Gastrocnemius medialis (tissue), 4 donors: ENCODE data around the gene AMIGO1. TPM values are rescaled to one million over a fixed set of nuclear protein-coding genes. Genes with fewer than 3 reads are reported as not detected.

Experiments
- ATAC-seq, 2 donors: fragments of 150-250 bp; one replicate each; pipeline ENCODE4 v1.9.1; 2016
- DNase-seq, 2 donors: peaks; one replicate each; pipeline ENCODE4 v3.0.0-alpha.2; 2019
- H3K27ac ChIP-seq, 4 donors: fragments of 200-600 bp; sonication (generic); 1 replicate in 1 of 4; 2 replicates in 3 of 4; pipeline ENCODE4 v1.5.1; 2016 to 2018; ENCODE audit warnings: mild to moderate bottlenecking in 2 of 4, moderate library complexity in 1 of 4
- H3K27me3 ChIP-seq, 3 donors: fragments of 200-600 bp; sonication (generic) in 2 of 3; 1 replicate in 1 of 3; 2 replicates in 2 of 3; pipeline versions ENCODE4 v1.5.1 to v1.6.0; 2016 to 2019; ENCODE audit warnings: mild to moderate bottlenecking in 1 of 3, moderate library complexity in 1 of 3
- H3K36me3 ChIP-seq, 2 donors: fragments of 200-600 bp; sonication (generic) in 1 of 2; one replicate each; pipeline ENCODE4 v1.5.1; 2017 to 2018
- H3K4me1 ChIP-seq, 2 donors: fragments of 200-600 bp; sonication (generic) in 1 of 2; one replicate each; pipeline ENCODE4 v1.5.1; 2016 to 2017; ENCODE audit warnings: mild to moderate bottlenecking in 2 of 2
- H3K4me3 ChIP-seq, 4 donors: fragments of 200-600 bp; sonication (generic) in 3 of 4; 1 replicate in 1 of 4; 2 replicates in 3 of 4; pipeline ENCODE4 v1.5.1; 2016 to 2019; ENCODE audit warnings: mild to moderate bottlenecking in 2 of 4
- H3K9me3 ChIP-seq, 3 donors: fragments of 200-600 bp; sonication (generic) in 2 of 3; 1 replicate in 1 of 3; 2 replicates in 2 of 3; pipeline ENCODE4 v1.5.1; 2016 to 2019
- CTCF ChIP-seq, 5 experiments: fragments of 450-650 bp in 3 of 5; fragments of 200-600 bp in 2 of 5; sonication (generic) in 2 of 5; IDR thresholded peaks in 4 of 5; conservative IDR thresholded peaks in 1 of 5; 1 replicate in 4 of 5; 2 replicates in 1 of 5; pipeline ENCODE4 v1.5.1; 2016 to 2019; ENCODE audit warnings: antibody characterized with exemption in 5 of 5, mild to moderate bottlenecking in 3 of 5, moderate library complexity in 3 of 5
- POLR2A ChIP-seq, 2 donors: fragments of 450-650 bp; IDR thresholded peaks; one replicate each; pipeline ENCODE4 v1.6.1; 2017; ENCODE audit warnings: antibody characterized with exemption in 2 of 2, mild to moderate bottlenecking in 2 of 2, moderate library complexity in 2 of 2
- in situ Hi-C, 4 donors: fragments of 200-750 bp; cut with MboI; loops; one replicate each; pipeline versions ENCODE4 v1.15.0 to v1.8.0; 2017; ENCODE audit warnings: low sequenced_read_pairs in 4 of 4
- intact Hi-C: fragments of 100-400 bp; cut with DNase I; formaldehyde crosslinking; loops from one replicate; pipeline ENCODE4 v1.15.1; 2023; ENCODE audit warnings: low total_unique reads
- total RNA-seq, 4 donors: library from RNA; depleted of rRNA; stranded (reverse); fragments of >200 nt; gene quantifications; one replicate each; pipeline versions ENCODE4 v1.1.0 to v1.2.3, GENCODE V29; 2016

AMIGO1 gene
- total RNA-seq, 4 donors from 2014 or later = 8.6 to 20.9 (median 15.1) TPM

- H3K9me3 ChIP-seq = no peaks in the 10 kb centered on the region
- peaks cover 10 to 25% of the 10 kb centered on the region in 2 donors for H3K4me1 ChIP-seq
- no peak for ATAC-seq
- in situ Hi-C loops = no loop called here
- H3K27ac ChIP-seq = peak overlapping the region in 1 of 4 donors; percentile 59
- intact Hi-C loops = no loop called here
- no peak for DNase-seq
- H3K36me3 ChIP-seq = peaks cover 0 to 26% of the 10 kb centered on the region in 2 donors
- TF ChIP-seq CTCF (IDR thresholded peaks at IDR 0.05 in 4 of 5, conservative IDR thresholded peaks at IDR 0.05 in 1 of 5) (no peak), POLR2A (IDR thresholded peaks at IDR 0.05) (no peak)
- no peak overlapping the region for H3K4me3 ChIP-seq
- H3K27me3 ChIP-seq = no peaks in the 10 kb centered on the region
These were observed 21.3 kb downstream of the AMIGO1 start for GRCh38 chr1:109488201-109488600.

DNA sequence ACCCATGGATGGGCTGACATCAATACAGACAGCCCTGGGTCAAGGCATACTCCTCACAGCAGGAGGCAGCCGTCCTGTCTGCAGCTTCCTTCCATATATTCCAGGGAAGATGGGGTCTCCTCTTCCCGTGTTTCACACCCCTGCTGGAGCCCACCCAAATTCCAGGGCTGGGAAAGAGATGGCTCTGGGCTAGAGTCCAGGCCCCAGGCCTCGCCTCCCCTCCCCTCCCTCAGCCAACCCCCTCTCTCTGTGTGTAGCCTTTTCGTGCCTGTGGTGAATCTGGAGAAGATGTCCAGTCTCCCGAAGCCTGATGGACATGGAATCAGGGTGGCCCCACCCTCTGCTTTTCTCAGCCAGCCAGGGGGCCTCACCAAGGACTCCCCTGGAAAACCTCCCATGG, 22.3 kb downstream of the AMIGO1 start:
- Histone ChIP-seq H3K4me1 (peaks cover 17 to 35% of the 10 kb centered on the region in 2 donors), H3K36me3 (peaks cover 0 to 26% of the 10 kb centered on the region in 2 donors), H3K4me3 (no peak overlapping the region), H3K27me3 (no peaks in the 10 kb centered on the region), H3K9me3 (no peaks in the 10 kb centered on the region), H3K27ac (peak overlapping the region in 2 of 4 donors; percentile 39 to 59)
- intact Hi-C loops = no loop called here
- ATAC-seq = no peak
- no peak for TF ChIP-seq POLR2A (IDR thresholded peaks at IDR 0.05)
- TF ChIP-seq CTCF (IDR thresholded peaks at IDR 0.05 in 4 of 5, conservative IDR thresholded peaks at IDR 0.05 in 1 of 5) = no peak
- in situ Hi-C loops = no loop called here
- DNase-seq = no peak

GRCh38 chr1:109485001-109485400, 24.5 kb downstream of the AMIGO1 start:
- Histone ChIP-seq H3K4me1 (peaks cover 38 to 47% of the 10 kb centered on the region in 2 donors), H3K36me3 (peaks cover 0 to 26% of the 10 kb centered on the region in 2 donors), H3K27ac (peak overlapping the region in 3 of 4 donors; percentile 95 to 99 (median 97)), H3K4me3 (peak overlapping the region in 3 of 4 donors; percentile 73 to 79 (median 76)), H3K9me3 (no peaks in the 10 kb centered on the region), H3K27me3 (no peaks in the 10 kb centered on the region)
- no peak for TF ChIP-seq CTCF (IDR thresholded peaks at IDR 0.05 in 4 of 5, conservative IDR thresholded peaks at IDR 0.05 in 1 of 5)
- no peak for TF ChIP-seq POLR2A (IDR thresholded peaks at IDR 0.05)
- intact Hi-C loops (loop anchor here (2.0 kb wide), 1 partner anchor 24 kb away; the partner anchor contains the start of gene AMIGO1), in situ Hi-C loops (no loop called here)
- no peak for ATAC-seq
- DNase-seq = no peak

- H3K27ac ChIP-seq = peak overlapping the region; percentile 90 to 99 (median 96)
- no peak for ATAC-seq
- peak overlapping the region; percentile 73 to 79 (median 74) for H3K4me3 ChIP-seq
- DNase-seq = no peak
- no peaks in the 10 kb centered on the region for H3K9me3 ChIP-seq
- intact Hi-C loops = loop anchor here (1.0 to 2.0 kb wide), 2 partner anchors 24 to 235 kb away; partner anchors contain the start of genes AMIGO1 and CELSR2
- TF ChIP-seq CTCF (IDR thresholded peaks at IDR 0.05 in 4 of 5, conservative IDR thresholded peaks at IDR 0.05 in 1 of 5) = no peak
- TF ChIP-seq POLR2A (IDR thresholded peaks at IDR 0.05) = no peak
- H3K27me3 ChIP-seq = no peaks in the 10 kb centered on the region
- peaks cover 43 to 47% of the 10 kb centered on the region in 2 donors for H3K4me1 ChIP-seq
- peaks cover 0 to 26% of the 10 kb centered on the region in 2 donors for H3K36me3 ChIP-seq
- in situ Hi-C loops = no loop called here
These were observed 25.0 kb downstream of the AMIGO1 start for GRCh38 chr1:109484519-109484975.
